MCF 10A (cell line): ENCODE data around the gene RBM47. TPM values are rescaled to one million over a fixed set of nuclear protein-coding genes. Genes with fewer than 3 reads are reported as not detected.
A peak's percentile ranks its signal among the peaks of the same experiment; 100 is the strongest.

Experiments used
- BruUV-seq: library from RNA; stranded (reverse); fragments of 400-500 nt; replicated peaks from 2 replicates; lab custom pipeline; 2021; lab: Mats Ljungman, UMichigan
- CTCF ChIA-PET: fragments of 300-600 bp; sonication (Branson Sonifier 250); formaldehyde crosslinking; extraction: SDS; loops from one replicate; lab custom pipeline; 2021; ENCODE audit warnings: antibody characterized with exemption, inconsistent platforms; lab: Yijun Ruan, JAX
- POLR2A ChIA-PET: fragments of 300-600, 350-650 bp; sonication (Branson Sonifier 250); formaldehyde crosslinking; extraction: SDS; loops from one replicate; lab custom pipeline; 2020; ENCODE audit warnings: antibody characterized with exemption, inconsistent platforms; lab: Yijun Ruan, JAX
- DNase-seq: peaks from one replicate; pipeline ENCODE4 v3.0.0-alpha.2; 2018; ENCODE audit not compliant: unreplicated experiment
- H3K27ac Mint-ChIP-seq: one replicate; pipeline ENCODE4 v1.8.0; 2022; ENCODE audit warnings: mild to moderate bottlenecking, low read depth, mixed read lengths; ENCODE audit not compliant: unreplicated experiment
- H3K27me3 Mint-ChIP-seq: one replicate; pipeline ENCODE4 v1.8.0; 2022; ENCODE audit warnings: mixed read lengths; ENCODE audit not compliant: insufficient read depth, unreplicated experiment
- H3K36me3 Mint-ChIP-seq: one replicate; pipeline ENCODE4 v1.8.0; 2022; ENCODE audit warnings: mild to moderate bottlenecking, moderate library complexity, mixed read lengths; ENCODE audit not compliant: insufficient read depth, unreplicated experiment
- H3K4me1 Mint-ChIP-seq: one replicate; pipeline ENCODE4 v1.8.0; 2022; ENCODE audit warnings: mixed read lengths; ENCODE audit not compliant: insufficient read depth, unreplicated experiment
- H3K4me3 Mint-ChIP-seq: one replicate; pipeline ENCODE4 v1.8.0; 2022; ENCODE audit warnings: mild to moderate bottlenecking, moderate library complexity, mixed read lengths; ENCODE audit not compliant: unreplicated experiment
- H3K9me3 Mint-ChIP-seq: one replicate; pipeline ENCODE4 v1.8.0; 2022; ENCODE audit warnings: mixed read lengths; ENCODE audit not compliant: unreplicated experiment
- intact Hi-C: fragments of 100-400 bp; cut with micrococcal nuclease; formaldehyde crosslinking; loops from 2 replicates; pipeline ENCODE4 v1.14.1; 2022
- total RNA-seq: library from RNA; stranded (reverse); gene quantifications from 2 replicates; pipeline ENCODE4 v1.2.3, GENCODE V29; 2022
- TF ChIP-seq, protein P1 (sequence below): fragments of 200-600 bp; IDR thresholded peaks from one replicate; pipeline ENCODE4 v1.8.0; 2022; ENCODE audit warnings: antibody characterized with exemption, mild to moderate bottlenecking; ENCODE audit not compliant: unreplicated experiment

The RBM47 gene
- total RNA-seq, 1 experiment from 2014 or later = 1.8 TPM

DNA sequence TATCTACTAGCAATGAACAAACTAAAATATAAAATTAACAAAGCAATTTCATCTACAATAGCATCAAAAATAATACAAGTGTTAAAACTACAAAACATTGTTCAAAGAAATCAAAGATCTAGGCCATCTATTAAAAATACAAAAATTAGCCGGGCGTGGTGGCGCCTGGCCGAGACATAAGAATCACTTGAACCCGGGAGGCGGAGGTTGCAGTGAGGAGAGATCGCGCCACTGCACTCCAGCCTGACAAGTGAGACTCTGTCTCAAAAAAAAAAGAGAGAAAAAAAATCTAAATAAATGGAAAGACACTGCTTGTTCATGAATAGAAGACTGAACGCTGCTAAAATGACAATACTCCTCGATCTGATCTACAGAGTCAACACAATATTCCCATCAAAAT, 139.2 kb downstream of the RBM47 start:
- no peaks in the 10 kb centered on the region for H3K36me3 Mint-ChIP-seq
- ChIA-PET POLR2A (interaction anchor here (1.1 to 1.2 kb wide), 2 partner anchors 8 to 100 kb away, joined by 3 read pairs; no protein-coding TSS in a partner anchor), CTCF (no interaction called here)
- no peak overlapping the region for H3K27ac Mint-ChIP-seq
- H3K9me3 Mint-ChIP-seq = no peaks in the 10 kb centered on the region
- TF ChIP-seq, protein P1, sequence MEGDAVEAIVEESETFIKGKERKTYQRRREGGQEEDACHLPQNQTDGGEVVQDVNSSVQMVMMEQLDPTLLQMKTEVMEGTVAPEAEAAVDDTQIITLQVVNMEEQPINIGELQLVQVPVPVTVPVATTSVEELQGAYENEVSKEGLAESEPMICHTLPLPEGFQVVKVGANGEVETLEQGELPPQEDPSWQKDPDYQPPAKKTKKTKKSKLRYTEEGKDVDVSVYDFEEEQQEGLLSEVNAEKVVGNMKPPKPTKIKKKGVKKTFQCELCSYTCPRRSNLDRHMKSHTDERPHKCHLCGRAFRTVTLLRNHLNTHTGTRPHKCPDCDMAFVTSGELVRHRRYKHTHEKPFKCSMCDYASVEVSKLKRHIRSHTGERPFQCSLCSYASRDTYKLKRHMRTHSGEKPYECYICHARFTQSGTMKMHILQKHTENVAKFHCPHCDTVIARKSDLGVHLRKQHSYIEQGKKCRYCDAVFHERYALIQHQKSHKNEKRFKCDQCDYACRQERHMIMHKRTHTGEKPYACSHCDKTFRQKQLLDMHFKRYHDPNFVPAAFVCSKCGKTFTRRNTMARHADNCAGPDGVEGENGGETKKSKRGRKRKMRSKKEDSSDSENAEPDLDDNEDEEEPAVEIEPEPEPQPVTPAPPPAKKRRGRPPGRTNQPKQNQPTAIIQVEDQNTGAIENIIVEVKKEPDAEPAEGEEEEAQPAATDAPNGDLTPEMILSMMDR = no peak
- intact Hi-C loops = loop anchor here (1.0 kb wide), 1 partner anchor 25 kb away; no protein-coding TSS in a partner anchor
- BruUV-seq = no TSS peak
- H3K4me1 Mint-ChIP-seq = peaks cover 12% of the 10 kb centered on the region
- H3K4me3 Mint-ChIP-seq = no peak overlapping the region
- no peak for DNase-seq
- H3K27me3 Mint-ChIP-seq = no peaks in the 10 kb centered on the region

DNA sequence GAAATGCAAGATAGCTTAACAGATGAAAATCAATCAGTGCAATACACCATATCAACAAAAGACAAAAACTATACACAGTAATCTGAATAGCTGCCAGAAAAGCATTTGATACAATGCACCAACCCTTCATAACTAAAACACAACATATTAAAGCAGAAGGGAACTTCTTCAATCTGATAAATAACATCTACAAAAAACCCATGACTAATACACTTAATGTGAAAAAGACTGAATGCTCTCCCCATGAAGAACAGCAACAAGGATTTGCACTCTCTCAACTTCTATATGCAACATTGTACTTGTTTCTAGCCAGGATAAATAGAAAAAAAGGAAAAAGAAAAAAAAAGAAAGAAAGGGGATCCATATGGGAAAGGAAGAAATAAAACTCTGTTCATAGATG, 139.7 kb downstream of the RBM47 start:
- Mint-ChIP-seq H3K9me3 (no peaks in the 10 kb centered on the region), H3K4me1 (peaks cover 12% of the 10 kb centered on the region)
- DNase-seq = no peak

DNA sequence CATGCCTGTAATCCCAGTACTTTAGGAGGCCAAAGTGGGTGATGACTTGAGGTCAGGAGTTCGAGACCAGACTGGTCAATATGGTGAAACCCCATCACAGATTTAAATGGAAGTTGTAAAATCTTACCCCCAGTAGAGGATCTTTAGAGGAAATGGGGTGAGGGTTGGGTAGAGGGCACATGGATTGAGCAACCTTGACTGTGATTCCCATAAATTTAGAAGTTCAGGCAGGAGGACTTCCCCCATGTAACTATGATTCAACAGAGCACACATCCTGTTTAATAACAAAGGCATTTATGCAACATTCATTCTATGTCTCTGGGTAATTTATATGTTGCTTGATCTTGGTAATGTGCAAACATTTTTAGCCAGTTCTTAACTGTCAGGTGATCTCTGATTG, 143.1 kb downstream of the RBM47 start:
- Mint-ChIP-seq H3K4me3 (no peak overlapping the region), H3K36me3 (no peaks in the 10 kb centered on the region), H3K9me3 (no peaks in the 10 kb centered on the region), H3K27me3 (no peaks in the 10 kb centered on the region), H3K4me1 (peaks cover 15% of the 10 kb centered on the region), H3K27ac (peak overlapping the region; percentile 41)
- DNase-seq = peak; percentile 75
- TF ChIP-seq, protein P1 = no peak
- ChIA-PET CTCF (no interaction called here), POLR2A (interaction anchor here (0.6 kb wide), 1 partner anchor 9 kb away, joined by 3 read pairs; no protein-coding TSS in a partner anchor)
- intact Hi-C loops = no loop called here
- BruUV-seq = no TSS peak

More for the DNA sequence above, 139.7 kb downstream of the RBM47 start:
- TF ChIP-seq, protein P1 = no peak
- no TSS peak for BruUV-seq
- H3K27ac Mint-ChIP-seq = no peak overlapping the region
- intact Hi-C loops = loop anchor here (1.0 kb wide), 1 partner anchor 25 kb away; no protein-coding TSS in a partner anchor
- no peaks in the 10 kb centered on the region for H3K36me3 Mint-ChIP-seq
- H3K4me3 Mint-ChIP-seq = no peak overlapping the region
- ChIA-PET POLR2A (interaction anchor here (0.6 kb wide), 1 partner anchor 170 kb away, joined by 3 read pairs; no protein-coding TSS in a partner anchor), CTCF (no interaction called here)
- no peaks in the 10 kb centered on the region for H3K27me3 Mint-ChIP-seq

DNA sequence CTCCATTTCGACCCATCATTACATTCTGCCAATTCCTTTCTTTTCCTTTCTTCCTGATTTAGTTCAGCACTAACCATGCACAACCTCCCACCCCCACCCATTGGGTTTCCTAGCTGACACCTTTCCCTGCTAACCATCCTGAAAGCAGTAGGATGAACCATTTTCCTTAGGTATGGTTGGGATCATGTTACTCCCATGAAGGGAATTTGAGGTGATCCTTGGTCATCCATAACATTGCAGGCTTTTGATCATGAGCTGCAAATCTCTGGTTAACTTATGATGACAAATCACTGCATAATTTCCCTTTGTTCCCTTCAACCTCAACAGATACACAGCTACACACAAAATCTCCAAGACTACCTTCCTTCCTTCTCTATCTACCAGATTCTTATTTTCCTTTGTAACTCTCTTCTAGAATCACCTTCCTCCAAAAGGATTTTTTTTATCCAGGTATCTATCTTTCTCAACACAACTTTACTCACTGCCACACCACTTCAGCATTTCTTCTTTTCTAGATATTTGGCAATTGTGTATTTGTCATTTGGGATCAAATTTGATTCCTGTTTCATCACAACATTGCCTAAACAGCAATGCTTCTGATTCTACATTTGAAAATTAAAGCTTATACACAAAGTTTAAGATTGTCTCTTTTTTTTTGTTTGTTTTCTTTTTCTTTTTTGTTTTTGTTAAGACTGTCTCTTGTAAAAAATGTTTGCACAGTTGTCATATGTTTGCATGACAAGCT, 145.1 kb downstream of the RBM47 start:
- TF ChIP-seq, protein P1 = no peak
- CTCF ChIA-PET = interaction anchor here (0.7 kb wide), 1 partner anchor 105 kb away, joined by 4 read pairs; no protein-coding TSS in a partner anchor
- intact Hi-C loops = no loop called here
- no peaks in the 10 kb centered on the region for H3K27me3 Mint-ChIP-seq
- POLR2A ChIA-PET = interaction anchor here (1.2 kb wide), 1 partner anchor 8 kb away, joined by 3 read pairs; no protein-coding TSS in a partner anchor
- no peaks in the 10 kb centered on the region for H3K36me3 Mint-ChIP-seq
- BruUV-seq = no TSS peak
- H3K27ac Mint-ChIP-seq = no peak overlapping the region
- no peak for DNase-seq
- H3K4me3 Mint-ChIP-seq = no peak overlapping the region
- no peaks in the 10 kb centered on the region for H3K9me3 Mint-ChIP-seq
- H3K4me1 Mint-ChIP-seq = peaks cover 14% of the 10 kb centered on the region
